ENCODE results near the gene CDCA5.

CDCA5 gene

GRCh38 chr11:65067446-65067845 lies 16.4 kb downstream of the CDCA5 start:
- DNase-seq, result no peak

- DNase-seq, result no peak
Measured at GRCh38 chr11:65066805-65067291, 17.0 kb downstream of the CDCA5 start.

GRCh38 chr11:65066315-65066714 lies 17.5 kb downstream of the CDCA5 start:
- no peak for DNase-seq

- DNase-seq, result no peak
Measured at GRCh38 chr11:65065851-65066250, 18.0 kb downstream of the CDCA5 start.

GRCh38 chr11:65064847-65065240 lies 19.0 kb downstream of the CDCA5 start:
- DNase-seq, result no peak

- no peak for DNase-seq
Measured at GRCh38 chr11:65063532-65063931, 20.3 kb downstream of the CDCA5 start.

- DNase-seq, result no peak
Measured at GRCh38 chr11:65060913-65061408, 22.9 kb downstream of the CDCA5 start.

GRCh38 chr11:65059959-65060824 lies 23.6 kb downstream of the CDCA5 start:
- no peak for DNase-seq

GRCh38 chr11:65059523-65059922 lies 24.3 kb downstream of the CDCA5 start:
- no peak for DNase-seq

- no peak for DNase-seq
Measured at GRCh38 chr11:65058419-65059054, 25.3 kb downstream of the CDCA5 start, which contains the start of gene NAALADL1. NAALADL1 (minus strand) TSS chr11:65058553; CDS start chr11:65058521, 32 bp downstream.

GRCh38 chr11:65058012-65058411 lies 25.8 kb downstream of the CDCA5 start:
- DNase-seq, result no peak

GRCh38 chr11:65057526-65057925 lies 26.3 kb downstream of the CDCA5 start:
- DNase-seq, result no peak

- no peak for DNase-seq
Measured at GRCh38 chr11:65056999-65057398, 26.8 kb downstream of the CDCA5 start.

- no peak for DNase-seq
Measured at GRCh38 chr11:65055538-65055937, 28.3 kb downstream of the CDCA5 start.

- no peak for DNase-seq
Measured at GRCh38 chr11:65053827-65054508, 29.9 kb downstream of the CDCA5 start.

GRCh38 chr11:65051398-65051858 lies 32.4 kb downstream of the CDCA5 start:
- DNase-seq, result no peak

GRCh38 chr11:65047581-65048422 lies 36.0 kb downstream of the CDCA5 start:
- DNase-seq, result no peak

- DNase-seq, result no peak
Measured at GRCh38 chr11:65045728-65046127, 38.1 kb downstream of the CDCA5 start.

GRCh38 chr11:65045061-65045460 lies 38.8 kb downstream of the CDCA5 start:
- no peak for DNase-seq

GRCh38 chr11:65043881-65044501 lies 39.8 kb downstream of the CDCA5 start:
- DNase-seq, result no peak

- DNase-seq, result no peak
Measured at GRCh38 chr11:65042891-65043290, 40.9 kb downstream of the CDCA5 start.

Measured in activated gamma-delta T cell (primary cell).